Endometrial microvascular endothelial cells (primary cell): ENCODE data around the gene OGFOD3. TPM values are rescaled to one million over a fixed set of nuclear protein-coding genes. Genes with fewer than 3 reads are reported as not detected.

Experiments used
- in situ Hi-C: cut with HindIII; loops from 2 replicates; pipeline ENCODE4 v1.10.0; 2017; ENCODE audit warnings: low sequenced_read_pairs, low pct_unique_long_range_greater_than_20kb; ENCODE audit errors: inconsistent ontology term
- total RNA-seq: library from RNA; depleted of rRNA; stranded (reverse); fragments of >200 nt; gene quantifications from one replicate; pipeline ENCODE4 v1.2.3, GENCODE V29; 2015; ENCODE audit errors: inconsistent ontology term

Gene OGFOD3
- total RNA-seq, 1 donor from 2014 or later: 33.4 TPM

- in situ Hi-C loops: loop anchor here (25.0 kb wide), 1 partner anchor 112 kb away; the partner anchor contains the start of gene SECTM1
Measured at GRCh38 chr17:82449131-82449882, 30.9 kb upstream of the OGFOD3 start.

GRCh38 chr17:82447876-82448275 is 29.5 kb upstream of the OGFOD3 start:
- in situ Hi-C loops: loop anchor here (25.0 kb wide), 1 partner anchor 111 kb away; the partner anchor contains the start of gene SECTM1

GRCh38 chr17:82446649-82447048 is 28.3 kb upstream of the OGFOD3 start:
- in situ Hi-C loops: loop anchor here (25.0 kb wide), 1 partner anchor 109 kb away; the partner anchor contains the start of gene SECTM1

- in situ Hi-C loops: loop anchor here (25.0 kb wide), 1 partner anchor 109 kb away; the partner anchor contains the start of gene SECTM1
Measured at GRCh38 chr17:82446124-82446523, 27.7 kb upstream of the OGFOD3 start.

- in situ Hi-C loops: loop anchor here (25.0 kb wide), 1 partner anchor 108 kb away; the partner anchor contains the start of gene SECTM1
Measured at GRCh38 chr17:82445542-82445941, 27.2 kb upstream of the OGFOD3 start.

GRCh38 chr17:82444941-82445521 is 26.6 kb upstream of the OGFOD3 start:
- in situ Hi-C loops: loop anchor here (25.0 kb wide), 1 partner anchor 108 kb away; the partner anchor contains the start of gene SECTM1

- in situ Hi-C loops: loop anchor here (25.0 kb wide), 1 partner anchor 107 kb away; the partner anchor contains the start of gene SECTM1
Measured at GRCh38 chr17:82444284-82444893, 26.0 kb upstream of the OGFOD3 start.

GRCh38 chr17:82443465-82444283 is 25.3 kb upstream of the OGFOD3 start:
- in situ Hi-C loops: loop anchor here (25.0 kb wide), 1 partner anchor 106 kb away; the partner anchor contains the start of gene SECTM1

GRCh38 chr17:82442643-82443464 is 24.5 kb upstream of the OGFOD3 start:
- in situ Hi-C loops: loop anchor here (25.0 kb wide), 1 partner anchor 106 kb away; the partner anchor contains the start of gene SECTM1

- in situ Hi-C loops: loop anchor here (25.0 kb wide), 1 partner anchor 105 kb away; the partner anchor contains the start of gene SECTM1
Measured at GRCh38 chr17:82441691-82442487, 23.5 kb upstream of the OGFOD3 start.

GRCh38 chr17:82440991-82441627 is 22.7 kb upstream of the OGFOD3 start:
- in situ Hi-C loops: loop anchor here (25.0 kb wide), 1 partner anchor 104 kb away; the partner anchor contains the start of gene SECTM1

- in situ Hi-C loops: loop anchor here (25.0 kb wide), 1 partner anchor 103 kb away; the partner anchor contains the start of gene SECTM1
Measured at GRCh38 chr17:82440469-82440981, 22.1 kb upstream of the OGFOD3 start.

- in situ Hi-C loops: loop anchor here (25.0 kb wide), 1 partner anchor 103 kb away; the partner anchor contains the start of gene SECTM1
Measured at GRCh38 chr17:82439829-82440365, 21.5 kb upstream of the OGFOD3 start.

GRCh38 chr17:82439194-82439828 is 20.9 kb upstream of the OGFOD3 start:
- in situ Hi-C loops: loop anchor here (25.0 kb wide), 1 partner anchor 102 kb away; the partner anchor contains the start of gene SECTM1
